Large intestine (tissue), 3 donors: ENCODE measurements around the gene KCNC1. TPM values are rescaled to one million over a fixed set of nuclear protein-coding genes. Genes with fewer than 3 reads are reported as not detected.

Source experiments
- DNase-seq, 2 donors: peaks; one replicate each; pipeline versions ENCODE4 v3.0.0 to v3.0.0-alpha.2; 2013
- H3K27ac ChIP-seq: one replicate; pipeline ENCODE4 v1.5.1; 2013; ENCODE audit warnings: low read length
- H3K27me3 ChIP-seq: 2 replicates; pipeline ENCODE4 v1.6.1; 2013; ENCODE audit warnings: low read length; ENCODE audit not compliant: control insufficient read depth, insufficient read depth
- H3K36me3 ChIP-seq: 2 replicates; pipeline ENCODE4 v1.6.1; 2013; ENCODE audit warnings: low read length; ENCODE audit not compliant: control insufficient read depth, insufficient read depth
- H3K4me1 ChIP-seq: one replicate; pipeline ENCODE4 v1.6.1; 2013; ENCODE audit warnings: low read length; ENCODE audit not compliant: control insufficient read depth, insufficient read depth
- H3K4me3 ChIP-seq: one replicate; pipeline ENCODE4 v1.5.1; 2013; ENCODE audit warnings: low read length
- H3K9me3 ChIP-seq: one replicate; pipeline ENCODE4 v1.6.1; 2013; ENCODE audit warnings: mild to moderate bottlenecking, low read depth, low read length, moderate library complexity; ENCODE audit not compliant: control insufficient read depth
- WGBS: methylation state at CpG from one replicate; pipeline ENCODE4 v1.1.5; 2013; ENCODE audit warnings: low lambda C conversion rate; ENCODE audit not compliant: insufficient coverage; 5-methylcytosine and 5-hydroxymethylcytosine counted together
- polyA plus RNA-seq: library from polyadenylated mRNA; unstranded; fragments of 120-200 nt; gene quantifications from one replicate; pipeline ENCODE4 v1.2.1, GENCODE V29; 2013

KCNC1 gene
- polyA plus RNA-seq, 1 donor, result 2.4 TPM

- no peaks in the 10 kb centered on the region for H3K36me3 ChIP-seq
- WGBS, result 52% methylated on average over 2 of the region's 10 CpGs
These were observed 10.3 kb upstream of the KCNC1 start for GRCh38 chr11:17724020-17724908.

GRCh38 chr11:17725174-17725573 is 9.4 kb upstream of the KCNC1 start:
- Histone ChIP-seq H3K36me3 (no peaks in the 10 kb centered on the region), H3K9me3 (peaks cover 4% of the 10 kb centered on the region), H3K4me3 (no peak overlapping the region), H3K4me1 (no peaks in the 10 kb centered on the region), H3K27ac (no peak overlapping the region), H3K27me3 (peaks cover 65% of the 10 kb centered on the region)
- WGBS, result no CpG with 5 or more reads among the region's 2 CpGs
- no peak for DNase-seq

More at GRCh38 chr11:17724020-17724908, 10.3 kb upstream of the KCNC1 start:
- no peak overlapping the region for H3K4me3 ChIP-seq
- H3K9me3 ChIP-seq, result peaks cover 4% of the 10 kb centered on the region
- DNase-seq, result no peak
- H3K4me1 ChIP-seq, result no peaks in the 10 kb centered on the region
- no peak overlapping the region for H3K27ac ChIP-seq
- peaks cover 68% of the 10 kb centered on the region for H3K27me3 ChIP-seq

- Histone ChIP-seq H3K27me3 (peaks cover 53% of the 10 kb centered on the region), H3K27ac (no peak overlapping the region), H3K4me1 (peaks cover 7% of the 10 kb centered on the region), H3K4me3 (no peak overlapping the region), H3K9me3 (no peaks in the 10 kb centered on the region), H3K36me3 (no peaks in the 10 kb centered on the region)
- no peak for DNase-seq
- whole genome bisulfite sequencing, result 50% methylated on average over 1 of the region's 2 CpGs
These were observed 4.4 kb upstream of the KCNC1 start for GRCh38 chr11:17730137-17730536.

GRCh38 chr11:17730608-17731462 is 3.7 kb upstream of the KCNC1 start:
- Histone ChIP-seq H3K4me1 (peaks cover 7% of the 10 kb centered on the region), H3K9me3 (no peaks in the 10 kb centered on the region), H3K27ac (no peak overlapping the region), H3K36me3 (no peaks in the 10 kb centered on the region), H3K4me3 (no peak overlapping the region), H3K27me3 (peaks cover 54% of the 10 kb centered on the region)
- WGBS, result no CpG with 5 or more reads among the region's 9 CpGs
- DNase-seq, result peak; percentile 61 to 66

GRCh38 chr11:17733261-17733660 is 1.3 kb upstream of the KCNC1 start:
- H3K27me3 ChIP-seq, result peaks cover 72% of the 10 kb centered on the region
- WGBS, result no CpG with 5 or more reads among the region's 4 CpGs
- peaks cover 3% of the 10 kb centered on the region for H3K9me3 ChIP-seq
- H3K27ac ChIP-seq, result no peak overlapping the region
- no peaks in the 10 kb centered on the region for H3K36me3 ChIP-seq
- H3K4me3 ChIP-seq, result no peak overlapping the region
- H3K4me1 ChIP-seq, result peaks cover 7% of the 10 kb centered on the region
- no peak for DNase-seq

GRCh38 chr11:17734986-17735817 is 621 bp downstream of the KCNC1 start:
- H3K4me3 ChIP-seq, result no peak overlapping the region
- H3K27me3 ChIP-seq, result peaks cover 80% of the 10 kb centered on the region
- peak; percentile 56 to 77 for DNase-seq
- H3K4me1 ChIP-seq, result peaks cover 7% of the 10 kb centered on the region
- H3K27ac ChIP-seq, result no peak overlapping the region
- peaks cover 3% of the 10 kb centered on the region for H3K9me3 ChIP-seq
- no peaks in the 10 kb centered on the region for H3K36me3 ChIP-seq
- WGBS, result no CpG with 5 or more reads among the region's 73 CpGs

GRCh38 chr11:17735818-17736578 is 1.4 kb downstream of the KCNC1 start:
- H3K27me3 ChIP-seq, result peaks cover 77% of the 10 kb centered on the region
- peak in 1 of 2 donors; percentile 17 for DNase-seq
- H3K4me3 ChIP-seq, result no peak overlapping the region
- WGBS, result no CpG with 5 or more reads among the region's 102 CpGs
- no peak overlapping the region for H3K27ac ChIP-seq
- peaks cover 3% of the 10 kb centered on the region for H3K9me3 ChIP-seq
- no peaks in the 10 kb centered on the region for H3K36me3 ChIP-seq
- H3K4me1 ChIP-seq, result peaks cover 7% of the 10 kb centered on the region

- no peak for DNase-seq
- H3K27ac ChIP-seq, result no peak overlapping the region
- WGBS, result 30% methylated on average over 2 of the region's 12 CpGs
- H3K4me1 ChIP-seq, result peaks cover 7% of the 10 kb centered on the region
- H3K36me3 ChIP-seq, result no peaks in the 10 kb centered on the region
- H3K4me3 ChIP-seq, result no peak overlapping the region
- peaks cover 74% of the 10 kb centered on the region for H3K27me3 ChIP-seq
- H3K9me3 ChIP-seq, result peaks cover 3% of the 10 kb centered on the region
These were observed 2.0 kb downstream of the KCNC1 start for GRCh38 chr11:17736579-17736893.

- Histone ChIP-seq H3K27ac (no peak overlapping the region), H3K36me3 (no peaks in the 10 kb centered on the region), H3K4me3 (no peak overlapping the region), H3K9me3 (peaks cover 3% of the 10 kb centered on the region), H3K27me3 (peaks cover 67% of the 10 kb centered on the region), H3K4me1 (peaks cover 7% of the 10 kb centered on the region)
- DNase-seq, result no peak
- no CpG with 5 or more reads among the region's 15 CpGs for WGBS
These were observed 2.6 kb downstream of the KCNC1 start for GRCh38 chr11:17736930-17737817.
